Kidney epithelial cell (primary cell): ENCODE results near the gene TMEM204. TPM values are rescaled to one million over a fixed set of nuclear protein-coding genes. Genes with fewer than 3 reads are reported as not detected.

Experiments used
- DNase-seq: peaks from one replicate; pipeline ENCODE4 v3.0.0-alpha.2; 2010; ENCODE audit warnings: low read depth
- H3K27me3 ChIP-seq: 2 replicates; pipeline ENCODE4 v1.6.0; 2011; ENCODE audit warnings: low read length; ENCODE audit not compliant: control insufficient read depth, insufficient read depth
- H3K36me3 ChIP-seq: 2 replicates; pipeline ENCODE4 v1.5.1; 2011; ENCODE audit warnings: low read length; ENCODE audit not compliant: control insufficient read depth, insufficient read depth
- H3K4me3 ChIP-seq: 2 replicates; pipeline ENCODE4 v1.5.1; 2011; ENCODE audit warnings: low read depth, mild to moderate bottlenecking, control low read depth, low read length
- CTCF ChIP-seq: IDR thresholded peaks from 2 replicates; pipeline ENCODE4 v1.5.1; 2011; ENCODE audit warnings: mild to moderate bottlenecking, moderate library complexity, low read length, control low read depth, inconsistent platforms; ENCODE audit not compliant: insufficient read depth, poor library complexity, severe bottlenecking
- total RNA-seq: library from RNA; depleted of rRNA; stranded (reverse); fragments of >200 nt; gene quantifications from 2 replicates; pipeline ENCODE4 v1.2.3, GENCODE V29; 2015

TMEM204 gene
- total RNA-seq, 1 donor from 2014 or later, result 4.0 TPM

- Histone ChIP-seq H3K27me3 (no peaks in the 10 kb centered on the region), H3K4me3 (no peak overlapping the region), H3K36me3 (peaks cover 2% of the 10 kb centered on the region)
- TF ChIP-seq CTCF, result no peak
- no peak for DNase-seq
These were observed 21.5 kb downstream of the TMEM204 start for GRCh38 chr16:1554826-1555445.

GRCh38 chr16:1556254-1556653 is 22.8 kb downstream of the TMEM204 start:
- Histone ChIP-seq H3K27me3 (no peaks in the 10 kb centered on the region), H3K36me3 (peaks cover 2% of the 10 kb centered on the region), H3K4me3 (no peak overlapping the region)
- no peak for DNase-seq
- no peak for TF ChIP-seq CTCF

- Histone ChIP-seq H3K4me3 (no peak overlapping the region), H3K36me3 (peaks cover 3% of the 10 kb centered on the region), H3K27me3 (no peaks in the 10 kb centered on the region)
- no peak for DNase-seq
- TF ChIP-seq CTCF, result no peak
These were observed 23.6 kb downstream of the TMEM204 start for GRCh38 chr16:1557074-1557473.

GRCh38 chr16:1557576-1557975 is 24.1 kb downstream of the TMEM204 start:
- Histone ChIP-seq H3K4me3 (no peak overlapping the region), H3K27me3 (no peaks in the 10 kb centered on the region), H3K36me3 (peaks cover 3% of the 10 kb centered on the region)
- TF ChIP-seq CTCF, result no peak
- DNase-seq, result no peak

GRCh38 chr16:1559446-1559975 is 26.0 kb downstream of the TMEM204 start:
- no peak for TF ChIP-seq CTCF
- Histone ChIP-seq H3K4me3 (no peak overlapping the region), H3K36me3 (peaks cover 4% of the 10 kb centered on the region), H3K27me3 (no peaks in the 10 kb centered on the region)
- DNase-seq, result no peak

GRCh38 chr16:1560153-1560552 is 26.7 kb downstream of the TMEM204 start:
- peaks cover 4% of the 10 kb centered on the region for H3K36me3 ChIP-seq
- TF ChIP-seq CTCF, result no peak
- H3K4me3 ChIP-seq, result no peak overlapping the region
- DNase-seq, result no peak
- no peaks in the 10 kb centered on the region for H3K27me3 ChIP-seq
